ENCODE measurements around the gene CENPL. TPM values are rescaled to one million over a fixed set of nuclear protein-coding genes. Genes with fewer than 3 reads are reported as not detected.

Gene CENPL
- total RNA-seq (12.5 TPM), polyA plus RNA-seq (ENCODE audit: insufficient read depth in 1 of 8, insufficient read length in 8 of 8, low replicate concordance in 1 of 8) (10 to 100 TPM in 4 of 8 donors, 1 to 10 TPM in 4; 7.5 to 12.3 (median 9.5) TPM)
- long read RNA-seq, donor 1, partial matches to known transcripts = 0 of 1 reads
- long read RNA-seq, donor 1, other reads (novel, unspliced or antisense) = 0 of 1 reads
- long read RNA-seq, donor 2 = 0 reads
- long read RNA-seq, donor 3 = 0 reads
- long read RNA-seq, donor 4, partial matches to known transcripts = 0 of 1 reads
- long read RNA-seq, donor 4, other reads (novel, unspliced or antisense) = 0 of 1 reads
- long read RNA-seq, donor 5, partial matches to known transcripts = 0 of 4 reads
- long read RNA-seq, donor 5, other reads (novel, unspliced or antisense) = 0 of 4 reads
- long read RNA-seq, donor 6, partial matches to known transcripts = 37 of 41 reads
- long read RNA-seq, donor 6, other reads (novel, unspliced or antisense) = 0 of 41 reads
- long read RNA-seq, donor 7, partial matches to known transcripts = 0 of 3 reads
- long read RNA-seq, donor 7, other reads (novel, unspliced or antisense) = 0 of 3 reads
- long read RNA-seq, donor 8, partial matches to known transcripts = 0 of 1 reads
- long read RNA-seq, donor 8, other reads (novel, unspliced or antisense) = 0 of 1 reads
- long read RNA-seq, donor 9 = 0 reads
- long read RNA-seq, donor 10, partial matches to known transcripts = 0 of 1 reads
- long read RNA-seq, donor 10, other reads (novel, unspliced or antisense) = 0 of 1 reads
- long read RNA-seq, donor 11 = 0 reads

GRCh38 chr1:173824315-173825081 lies at the start of gene CENPL, which contains the start of gene DARS2:
Gene CENPL (minus strand): TSS chr1:173824883. CDS start chr1:173811299, 13,584 bp downstream.
Gene DARS2 (plus strand): TSS chr1:173824673. CDS start chr1:173825230, 557 bp downstream.
- peak; percentile 100 for DNase-seq
- no peaks in the 10 kb centered on the region for H3K36me3 ChIP-seq (ENCODE audit: control insufficient read depth, insufficient read depth, low read length)

GRCh38 chr1:173871500-173871899 lies 46.8 kb upstream of the CENPL start:
- peaks cover 10% of the 10 kb centered on the region for H3K4me1 ChIP-seq (ENCODE audit: control insufficient read depth, insufficient read depth, low read length)
- no peak for DNase-seq
- no peaks in the 10 kb centered on the region for H3K27me3 ChIP-seq (ENCODE audit: control insufficient read depth, insufficient read depth, low read length)
- H3K27ac ChIP-seq (ENCODE audit: low read length) = no peak overlapping the region
- no peaks in the 10 kb centered on the region for H3K9me3 ChIP-seq (replicated peaks; ENCODE audit: control insufficient read depth, low read depth, low read length)
- peaks cover 32% of the 10 kb centered on the region for H3K36me3 ChIP-seq (ENCODE audit: control insufficient read depth, insufficient read depth, low read length)
- WGBS (ENCODE audit: insufficient coverage) = no CpG with 5 or more reads among the region's 2 CpGs
- H3K4me3 ChIP-seq (ENCODE audit: low read length) = no peak overlapping the region

More at GRCh38 chr1:173824315-173825081, at the start of gene CENPL, which contains the start of gene DARS2:
- under 1% methylated on average over 44 of the region's 55 CpGs for WGBS (ENCODE audit: insufficient coverage)
- Histone ChIP-seq H3K27me3 (ENCODE audit: control insufficient read depth, insufficient read depth, low read length) (no peaks in the 10 kb centered on the region), H3K27ac (ENCODE audit: low read length) (peak within 1 kb of the TSS; percentile 98), H3K4me1 (ENCODE audit: control insufficient read depth, insufficient read depth, low read length) (peaks cover 12% of the 10 kb centered on the region), H3K9me3 (replicated peaks; ENCODE audit: control insufficient read depth, low read depth, low read length) (no peaks in the 10 kb centered on the region), H3K4me3 (ENCODE audit: low read length) (peak within 1 kb of the TSS; percentile 80)

- 90% methylated on average over 5 of the region's 5 CpGs for WGBS (ENCODE audit: insufficient coverage)
- peaks cover 10% of the 10 kb centered on the region for H3K4me1 ChIP-seq (ENCODE audit: control insufficient read depth, insufficient read depth, low read length)
- no peak for DNase-seq
- H3K27ac ChIP-seq (ENCODE audit: low read length) = no peak overlapping the region
- H3K9me3 ChIP-seq (replicated peaks; ENCODE audit: control insufficient read depth, low read depth, low read length) = no peaks in the 10 kb centered on the region
- no peaks in the 10 kb centered on the region for H3K27me3 ChIP-seq (ENCODE audit: control insufficient read depth, insufficient read depth, low read length)
- H3K4me3 ChIP-seq (ENCODE audit: low read length) = no peak overlapping the region
- peaks cover 32% of the 10 kb centered on the region for H3K36me3 ChIP-seq (ENCODE audit: control insufficient read depth, insufficient read depth, low read length)
Measured at GRCh38 chr1:173871091-173871490, 46.4 kb upstream of the CENPL start.

- no peak overlapping the region for H3K4me3 ChIP-seq (ENCODE audit: low read length)
- H3K36me3 ChIP-seq (ENCODE audit: control insufficient read depth, insufficient read depth, low read length) = peaks cover 34% of the 10 kb centered on the region
- no peak overlapping the region for H3K27ac ChIP-seq (ENCODE audit: low read length)
- H3K9me3 ChIP-seq (replicated peaks; ENCODE audit: control insufficient read depth, low read depth, low read length) = no peaks in the 10 kb centered on the region
- H3K27me3 ChIP-seq (ENCODE audit: control insufficient read depth, insufficient read depth, low read length) = no peaks in the 10 kb centered on the region
- DNase-seq = no peak
- peaks cover 15% of the 10 kb centered on the region for H3K4me1 ChIP-seq (ENCODE audit: control insufficient read depth, insufficient read depth, low read length)
- 93% methylated on average over 12 of the region's 15 CpGs for WGBS (ENCODE audit: insufficient coverage)
Measured at GRCh38 chr1:173870252-173871075, 45.8 kb upstream of the CENPL start.

GRCh38 chr1:173869021-173869359 lies 44.3 kb upstream of the CENPL start:
- Histone ChIP-seq H3K27me3 (ENCODE audit: control insufficient read depth, insufficient read depth, low read length) (no peaks in the 10 kb centered on the region), H3K27ac (ENCODE audit: low read length) (peak overlapping the region; percentile 97), H3K9me3 (replicated peaks; ENCODE audit: control insufficient read depth, low read depth, low read length) (no peaks in the 10 kb centered on the region), H3K4me3 (ENCODE audit: low read length) (peak overlapping the region; percentile 84), H3K36me3 (ENCODE audit: control insufficient read depth, insufficient read depth, low read length) (peaks cover 38% of the 10 kb centered on the region), H3K4me1 (ENCODE audit: control insufficient read depth, insufficient read depth, low read length) (peaks cover 15% of the 10 kb centered on the region)
- no peak for DNase-seq
- WGBS (ENCODE audit: insufficient coverage) = no CpG with 5 or more reads among the region's 5 CpGs

GRCh38 chr1:173868266-173869020 lies 43.8 kb upstream of the CENPL start, which contains the start of gene ZBTB37:
Gene ZBTB37 (plus strand): TSS chr1:173868380. CDS start chr1:173870226, 1,846 bp downstream.
- Histone ChIP-seq H3K4me3 (ENCODE audit: low read length) (peak within 1 kb of the TSS; percentile 84), H3K36me3 (ENCODE audit: control insufficient read depth, insufficient read depth, low read length) (peaks cover 42% of the 10 kb centered on the region), H3K9me3 (replicated peaks; ENCODE audit: control insufficient read depth, low read depth, low read length) (no peaks in the 10 kb centered on the region), H3K27ac (ENCODE audit: low read length) (peak within 1 kb of the TSS; percentile 97), H3K27me3 (ENCODE audit: control insufficient read depth, insufficient read depth, low read length) (no peaks in the 10 kb centered on the region), H3K4me1 (ENCODE audit: control insufficient read depth, insufficient read depth, low read length) (peaks cover 15% of the 10 kb centered on the region)
- DNase-seq = no peak
- WGBS (ENCODE audit: insufficient coverage) = 0% methylated on average over 35 of the region's 53 CpGs

- H3K9me3 ChIP-seq (replicated peaks; ENCODE audit: control insufficient read depth, low read depth, low read length) = no peaks in the 10 kb centered on the region
- H3K27me3 ChIP-seq (ENCODE audit: control insufficient read depth, insufficient read depth, low read length) = no peaks in the 10 kb centered on the region
- WGBS (ENCODE audit: insufficient coverage) = 0% methylated on average over 14 of the region's 30 CpGs
- DNase-seq = peak; percentile 100
- peak within 1 kb of the TSS; percentile 97 for H3K27ac ChIP-seq (ENCODE audit: low read length)
- peak within 1 kb of the TSS; percentile 84 for H3K4me3 ChIP-seq (ENCODE audit: low read length)
- peaks cover 45% of the 10 kb centered on the region for H3K36me3 ChIP-seq (ENCODE audit: control insufficient read depth, insufficient read depth, low read length)
- H3K4me1 ChIP-seq (ENCODE audit: control insufficient read depth, insufficient read depth, low read length) = peaks cover 15% of the 10 kb centered on the region
Measured at GRCh38 chr1:173867753-173868265, 43.1 kb upstream of the CENPL start, which contains the start of gene GAS5. Gene GAS5 (minus strand): TSS chr1:173867989.

GRCh38 chr1:173867141-173867752 lies 42.6 kb upstream of the CENPL start:
- Histone ChIP-seq H3K9me3 (replicated peaks; ENCODE audit: control insufficient read depth, low read depth, low read length) (no peaks in the 10 kb centered on the region), H3K4me3 (ENCODE audit: low read length) (peak overlapping the region; percentile 84), H3K4me1 (ENCODE audit: control insufficient read depth, insufficient read depth, low read length) (peaks cover 15% of the 10 kb centered on the region), H3K36me3 (ENCODE audit: control insufficient read depth, insufficient read depth, low read length) (peaks cover 51% of the 10 kb centered on the region), H3K27me3 (ENCODE audit: control insufficient read depth, insufficient read depth, low read length) (no peaks in the 10 kb centered on the region), H3K27ac (ENCODE audit: low read length) (peak overlapping the region; percentile 91)
- under 1% methylated on average over 28 of the region's 32 CpGs for WGBS (ENCODE audit: insufficient coverage)
- no peak for DNase-seq
